HL-60 (cell line): Measurements from ENCODE around the gene DNASE2B.
A peak's percentile ranks its signal among the peaks of the same experiment; 100 is the strongest.
"Not testable (repeated sequence)": the region's sequence is repeated elsewhere in the genome, so short reads cannot be mapped to it uniquely, and the experiment has no call there.

Experiments
- DNase-seq, 2 experiments: peaks; one replicate each; pipeline ENCODE4 v3.0.0-alpha.2; 2010 to 2020; ENCODE audit warnings: low read depth in 1 of 2, low spot score in 1 of 2
- H3K27ac ChIP-seq: fragments of 250-450 bp; sonication (Bioruptor Pico); replicated peaks from 2 replicates; pipeline ENCODE4 v1.5.1; 2020; ENCODE audit warnings: mild to moderate bottlenecking, moderate library complexity
- H3K27me3 ChIP-seq: fragments of 250-450 bp; sonication (Bioruptor Pico); 2 replicates; pipeline ENCODE4 v1.5.1; 2021; ENCODE audit warnings: mild to moderate bottlenecking, moderate library complexity; ENCODE audit not compliant: insufficient read depth, poor library complexity, severe bottlenecking
- H3K4me3 ChIP-seq: replicated peaks from 2 replicates; pipeline ENCODE4 v1.5.1; 2011; ENCODE audit warnings: mild to moderate bottlenecking, control low read depth, low read length; ENCODE audit not compliant: insufficient read depth
- CTCF ChIP-seq: IDR thresholded peaks from one replicate; pipeline ENCODE4 v1.5.1; 2011; ENCODE audit warnings: low read length, control low read depth, inconsistent platforms; ENCODE audit not compliant: insufficient read depth
- GABPA ChIP-seq: IDR thresholded peaks from 2 replicates; pipeline ENCODE4 v1.6.1; 2012; ENCODE audit warnings: low read depth
- POLR2AphosphoS5 ChIP-seq: IDR thresholded peaks from 2 replicates; pipeline ENCODE4 v1.6.1; 2012; ENCODE audit warnings: low read depth
- REST ChIP-seq: IDR thresholded peaks from 2 replicates; pipeline ENCODE4 v1.6.1; 2012; ENCODE audit warnings: low read depth; ENCODE audit not compliant: insufficient replicate concordance
- SPI1 ChIP-seq: IDR thresholded peaks from 2 replicates; pipeline ENCODE4 v1.6.1; 2012; ENCODE audit warnings: low read depth, mild to moderate bottlenecking, borderline replicate concordance

DNASE2B gene

GRCh38 chr1:84434801-84435549, 36.7 kb downstream of the DNASE2B start:
- Histone ChIP-seq H3K27me3 (no peaks in the 10 kb centered on the region), H3K27ac (peak overlapping the region; percentile 2; the same call in 1 of the 2 replicates), H3K4me3 (no peak overlapping the region)
- DNase-seq, result no peak
- TF ChIP-seq POLR2AphosphoS5, result no peak
- no peak for TF ChIP-seq CTCF
- TF ChIP-seq GABPA, result no peak

GRCh38 chr1:84436876-84437655, 38.8 kb downstream of the DNASE2B start:
- Histone ChIP-seq H3K27ac (peak overlapping the region; percentile 35), H3K4me3 (no peak overlapping the region), H3K27me3 (no peaks in the 10 kb centered on the region)
- TF ChIP-seq REST, result no peak
- peak; percentile 24; the same call in 1 of the 2 replicates for TF ChIP-seq SPI1
- peak in 1 of 2 experiments; percentile 39 for DNase-seq

GRCh38 chr1:84442256-84442655, 44.0 kb downstream of the DNASE2B start:
- DNase-seq, result peak; percentile 74 to 76
- H3K27me3 ChIP-seq, result no peaks in the 10 kb centered on the region
- peak; percentile 45; the same call in 1 of the 2 replicates for TF ChIP-seq SPI1
- 0 out of 2 replicates have a peak, but pooled peaks have one; percentile 11 for TF ChIP-seq GABPA
- no peak for TF ChIP-seq REST
- TF ChIP-seq CTCF, result peak; percentile 41
- TF ChIP-seq POLR2AphosphoS5, result no peak
- H3K4me3 ChIP-seq, result no peak overlapping the region
- H3K27ac ChIP-seq, result no peak overlapping the region; the same call in 1 of the 2 replicates

GRCh38 chr1:84442747-84443646, 44.7 kb downstream of the DNASE2B start:
- not testable (repeated sequence) for DNase-seq, H3K27ac ChIP-seq, H3K27me3 ChIP-seq, H3K4me3 ChIP-seq

- not testable (repeated sequence) for H3K27me3 ChIP-seq, H3K4me3 ChIP-seq, H3K27ac ChIP-seq, DNase-seq
Observed at GRCh38 chr1:84448704-84449103, 50.4 kb downstream of the DNASE2B start.
